Testis (tissue), 3 donors: Measurements from ENCODE around the gene TACC2. TPM values are rescaled to one million over a fixed set of nuclear protein-coding genes. Genes with fewer than 3 reads are reported as not detected.

Experiments
- DNase-seq: peaks from one replicate; pipeline ENCODE4 v3.0.0-alpha.2; 2019
- H3K27ac ChIP-seq, 2 donors: fragments of 200-600 bp; sonication (generic); one replicate each; pipeline ENCODE4 v1.5.1; 2019
- H3K27me3 ChIP-seq: fragments of 200-600 bp; sonication (generic); one replicate; pipeline ENCODE4 v1.5.1; 2019
- H3K36me3 ChIP-seq: fragments of 200-600 bp; sonication (generic); one replicate; pipeline ENCODE4 v1.5.1; 2017; ENCODE audit warnings: low read depth; ENCODE audit errors: missing control alignments
- H3K4me1 ChIP-seq: fragments of 200-600 bp; sonication (generic); one replicate; pipeline ENCODE4 v1.5.1; 2019
- H3K4me3 ChIP-seq, 2 donors: fragments of 200-600 bp; sonication (generic); one replicate each; pipeline ENCODE4 v1.5.1; 2017 to 2019
- H3K9me3 ChIP-seq: fragments of 200-600 bp; sonication (generic); one replicate; pipeline ENCODE4 v1.5.1; 2017
- CTCF ChIP-seq, 3 experiments: fragments of 450-650 bp in 2 of 3; fragments of 200-600 bp in 1 of 3; sonication (generic) in 1 of 3; IDR thresholded peaks; one replicate each; pipeline ENCODE4 v1.5.1; 2016 to 2019; ENCODE audit warnings: antibody characterized with exemption in 3 of 3, mild to moderate bottlenecking in 2 of 3, moderate library complexity in 1 of 3
- POLR2A ChIP-seq: fragments of 450-650 bp; IDR thresholded peaks from one replicate; pipeline ENCODE4 v1.6.1; 2017; ENCODE audit warnings: antibody characterized with exemption, mild to moderate bottlenecking, moderate library complexity
- WGBS, 2 donors: methylation state at CpG; one replicate each; pipeline ENCODE4 v1.1.5; 2018; 5-methylcytosine and 5-hydroxymethylcytosine counted together
- intact Hi-C: fragments of 100-400 bp; cut with DNase I; formaldehyde crosslinking; loops from one replicate; pipeline ENCODE4 v1.15.1; 2023; ENCODE audit warnings: low total_unique reads
- polyA plus RNA-seq: library from polyadenylated mRNA; stranded (reverse); fragments of 350-450 nt; fragmentation: Illumina TruSeq; extraction: RNeasy Lipid Tissue Mini Kit (QIAGEN cat#74804); gene quantifications from one replicate; pipeline ENCODE4 v1.2.3, GENCODE V29; 2014; ENCODE audit warnings: low read depth, low replicate concordance; ENCODE audit not compliant: insufficient read depth
- total RNA-seq, 2 donors: library from RNA; depleted of rRNA; stranded (reverse); fragments of >200 nt; gene quantifications; one replicate each; pipeline ENCODE4 v1.2.3, GENCODE V29; 2016

TACC2 gene
- total and polyA plus RNA-seq, 3 donors from 2014 or later: 18.0 to 24.2 (median 21.3) TPM

DNA sequence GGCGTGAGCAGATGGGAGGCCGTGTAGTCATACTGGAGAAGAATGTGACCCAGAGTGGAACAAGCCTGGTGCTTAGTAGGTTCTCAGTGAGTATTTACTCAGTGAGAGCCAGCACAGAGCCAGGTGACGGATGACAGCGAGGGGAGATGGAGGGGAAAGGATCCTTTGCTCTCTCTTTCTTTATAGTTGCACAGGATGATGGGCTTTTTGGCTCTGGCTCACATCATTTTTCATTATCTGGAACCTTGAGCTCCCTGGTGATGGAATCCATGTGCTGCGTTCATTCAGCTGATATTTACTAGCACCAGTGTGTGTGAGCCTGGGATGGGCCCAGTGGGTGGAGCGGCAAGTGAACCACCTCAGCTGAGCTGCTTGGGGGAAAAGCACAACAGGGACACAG lies 299.3 kb downstream of the TACC2 start:
- TF ChIP-seq CTCF (IDR thresholded peaks at IDR 0.05): no peak
- TF ChIP-seq POLR2A: no peak
- Histone ChIP-seq H3K4me3 (no peak overlapping the region), H3K27ac (no peak overlapping the region), H3K9me3 (no peaks in the 10 kb centered on the region), H3K4me1 (no peaks in the 10 kb centered on the region), H3K27me3 (no peaks in the 10 kb centered on the region), H3K36me3 (no peaks in the 10 kb centered on the region)
- 78 to 86% methylated on average over 6 of the region's 6 CpGs for WGBS, 2 donors
- no peak for DNase-seq
- intact Hi-C loops: no loop called here

DNA sequence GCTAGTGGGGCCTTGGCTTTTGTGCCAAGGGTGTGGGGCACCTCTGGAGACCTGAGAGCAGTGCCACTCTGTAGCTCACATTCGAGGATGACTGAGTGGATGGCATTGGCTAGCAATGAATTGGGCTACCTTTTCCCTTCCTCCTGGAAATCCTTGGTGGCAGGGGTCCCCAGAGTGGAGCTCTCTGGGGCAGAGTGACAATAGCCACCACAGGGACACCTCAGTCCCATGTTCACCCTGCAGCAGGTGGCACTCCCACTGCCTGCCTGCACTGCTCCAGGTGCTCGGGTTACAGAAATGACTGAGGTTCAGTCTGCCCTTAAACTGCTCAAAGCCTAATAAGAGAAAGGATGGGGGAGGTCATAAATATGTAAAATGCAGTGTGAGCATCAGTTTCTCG lies 300.0 kb downstream of the TACC2 start:
- DNase-seq: no peak
- Histone ChIP-seq H3K36me3 (no peaks in the 10 kb centered on the region), H3K27ac (no peak overlapping the region), H3K4me1 (no peaks in the 10 kb centered on the region), H3K4me3 (no peak overlapping the region), H3K27me3 (no peaks in the 10 kb centered on the region), H3K9me3 (no peaks in the 10 kb centered on the region)
- TF ChIP-seq POLR2A (no peak), CTCF (IDR thresholded peaks at IDR 0.05) (no peak)
- intact Hi-C loops: no loop called here
- 58 to 91% methylated on average over 2 to 3 of the region's 3 CpGs for WGBS, 2 donors

DNA sequence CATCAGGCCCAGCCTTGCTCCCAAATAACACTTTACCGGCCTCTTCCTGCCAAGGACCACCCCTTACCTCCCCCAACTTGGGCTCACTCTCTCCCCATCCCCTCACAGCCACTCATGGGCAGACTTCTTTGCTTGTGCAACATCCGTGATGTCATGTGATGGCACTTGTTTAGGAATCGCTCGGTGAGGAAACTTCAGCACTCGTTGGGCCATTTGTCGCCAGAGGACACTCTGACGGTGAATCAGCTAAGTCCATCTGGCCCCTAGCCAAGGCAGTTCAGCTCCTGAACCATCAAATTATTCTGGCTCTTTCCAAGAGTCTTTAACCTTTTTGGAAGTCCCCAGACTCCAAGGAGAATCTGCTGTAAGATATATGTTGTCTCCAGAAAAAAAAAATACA lies 301.4 kb downstream of the TACC2 start:
- Histone ChIP-seq H3K4me1 (no peaks in the 10 kb centered on the region), H3K27me3 (no peaks in the 10 kb centered on the region), H3K36me3 (no peaks in the 10 kb centered on the region), H3K27ac (no peak overlapping the region), H3K4me3 (no peak overlapping the region), H3K9me3 (no peaks in the 10 kb centered on the region)
- WGBS, 2 donors: 85 to 86% methylated on average over 7 of the region's 7 CpGs
- intact Hi-C loops: no loop called here
- no peak for DNase-seq
- no peak for TF ChIP-seq POLR2A
- TF ChIP-seq CTCF (IDR thresholded peaks at IDR 0.05): no peak

- H3K27me3 ChIP-seq: no peaks in the 10 kb centered on the region
- H3K9me3 ChIP-seq: no peaks in the 10 kb centered on the region
- H3K4me3 ChIP-seq: no peak overlapping the region
- DNase-seq: no peak
- H3K27ac ChIP-seq: no peak overlapping the region
- no peaks in the 10 kb centered on the region for H3K4me1 ChIP-seq
- no peak for TF ChIP-seq CTCF (IDR thresholded peaks at IDR 0.05)
- TF ChIP-seq POLR2A: no peak
- H3K36me3 ChIP-seq: no peaks in the 10 kb centered on the region
- WGBS, 2 donors: 91 to 95% methylated on average over 9 to 13 of the region's 13 CpGs
- intact Hi-C loops: no loop called here
Observed at GRCh38 chr10:122290833-122291532, 302.0 kb downstream of the TACC2 start.

- intact Hi-C loops: no loop called here
- H3K4me3 ChIP-seq: no peak overlapping the region
- H3K36me3 ChIP-seq: no peaks in the 10 kb centered on the region
- no peak for DNase-seq
- no peaks in the 10 kb centered on the region for H3K9me3 ChIP-seq
- 91 to 96% methylated on average over 4 to 5 of the region's 5 CpGs for WGBS, 2 donors
- no peaks in the 10 kb centered on the region for H3K27me3 ChIP-seq
- H3K4me1 ChIP-seq: no peaks in the 10 kb centered on the region
- no peak overlapping the region for H3K27ac ChIP-seq
- TF ChIP-seq CTCF (IDR thresholded peaks at IDR 0.05) (no peak), POLR2A (no peak)
Observed at GRCh38 chr10:122291739-122292138, 302.8 kb downstream of the TACC2 start.
